SW480 (cell line): ENCODE results near the gene HSBP1L1.
A peak's percentile ranks its signal among the peaks of the same experiment; 100 is the strongest.

Source experiments
- DNase-seq: peaks from one replicate; pipeline ENCODE4 v3.0.0-alpha.2; 2016; ENCODE audit warnings: low spot score

HSBP1L1 gene

GRCh38 chr18:79930020-79930642 lies 34.3 kb upstream of the HSBP1L1 start:
- DNase-seq, result peak; percentile 13

- no peak for DNase-seq
Observed at GRCh38 chr18:79931475-79931874, 33.0 kb upstream of the HSBP1L1 start.

- no peak for DNase-seq
Observed at GRCh38 chr18:79932907-79933306, 31.5 kb upstream of the HSBP1L1 start.

- no peak for DNase-seq
Observed at GRCh38 chr18:79933765-79934164, 30.7 kb upstream of the HSBP1L1 start.

- DNase-seq, result no peak
Observed at GRCh38 chr18:79934311-79935097, 29.9 kb upstream of the HSBP1L1 start.

- DNase-seq, result no peak
Observed at GRCh38 chr18:79935098-79935480, 29.4 kb upstream of the HSBP1L1 start.

- DNase-seq, result no peak
Observed at GRCh38 chr18:79935499-79935898, 28.9 kb upstream of the HSBP1L1 start.

GRCh38 chr18:79935925-79936324 lies 28.5 kb upstream of the HSBP1L1 start:
- no peak for DNase-seq

GRCh38 chr18:79936641-79937040 lies 27.8 kb upstream of the HSBP1L1 start:
- DNase-seq, result no peak

- no peak for DNase-seq
Observed at GRCh38 chr18:79937103-79937860, 27.2 kb upstream of the HSBP1L1 start.

GRCh38 chr18:79938196-79938595 lies 26.2 kb upstream of the HSBP1L1 start:
- DNase-seq, result no peak

- DNase-seq, result no peak
Observed at GRCh38 chr18:79939096-79939495, 25.3 kb upstream of the HSBP1L1 start.

- no peak for DNase-seq
Observed at GRCh38 chr18:79940126-79940813, 24.2 kb upstream of the HSBP1L1 start.

- DNase-seq, result no peak
Observed at GRCh38 chr18:79940814-79941472, 23.5 kb upstream of the HSBP1L1 start.

GRCh38 chr18:79941473-79942119 lies 22.8 kb upstream of the HSBP1L1 start:
- DNase-seq, result no peak

GRCh38 chr18:79942211-79942610 lies 22.2 kb upstream of the HSBP1L1 start:
- no peak for DNase-seq

- DNase-seq, result no peak
Observed at GRCh38 chr18:79942786-79943607, 21.4 kb upstream of the HSBP1L1 start.

- DNase-seq, result no peak
Observed at GRCh38 chr18:79943608-79944125, 20.8 kb upstream of the HSBP1L1 start.

GRCh38 chr18:79944126-79944731 lies 20.2 kb upstream of the HSBP1L1 start:
- DNase-seq, result no peak

GRCh38 chr18:79944746-79945117 lies 19.7 kb upstream of the HSBP1L1 start:
- DNase-seq, result no peak
